Activated naive CD4-positive, alpha-beta T cell treated with anti-CD3 and anti-CD28 coated beads, Interleukin-2, amount 50 U/mL, for 16 hours (primary cell): ENCODE measurements around the gene MEST.
"Not testable (repeated sequence)": the region's sequence is repeated elsewhere in the genome, so short reads cannot be mapped to it uniquely, and the experiment has no call there.

Experiments used
- DNase-seq: peaks from one replicate; pipeline ENCODE4 v3.0.0-alpha.2; 2020

MEST gene

GRCh38 chr7:130527752-130528355, 36.0 kb downstream of the MEST start:
- not testable (repeated sequence) for DNase-seq

- DNase-seq: no peak
Observed at GRCh38 chr7:130529417-130529816, 37.5 kb downstream of the MEST start.

DNA sequence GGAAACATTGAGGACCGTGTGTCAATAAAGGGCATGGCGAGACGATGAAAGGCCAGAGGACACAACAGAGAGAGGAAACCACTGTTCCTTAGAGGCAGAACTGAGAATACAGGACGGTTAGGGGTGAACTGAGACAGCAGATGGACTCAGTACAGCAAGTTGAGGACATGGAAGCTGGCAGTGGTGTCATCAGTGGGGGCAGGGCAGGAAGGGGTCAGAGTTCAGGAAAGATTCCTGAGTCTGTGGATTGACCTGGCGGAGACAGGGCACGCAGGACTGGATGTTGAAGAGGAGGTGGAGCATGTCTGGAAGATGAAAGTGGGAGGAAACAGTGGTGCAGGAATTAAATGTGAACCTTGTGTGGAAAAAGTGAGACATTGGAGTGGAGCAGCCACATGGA, 46.0 kb downstream of the MEST start:
- DNase-seq: not testable (repeated sequence)

DNA sequence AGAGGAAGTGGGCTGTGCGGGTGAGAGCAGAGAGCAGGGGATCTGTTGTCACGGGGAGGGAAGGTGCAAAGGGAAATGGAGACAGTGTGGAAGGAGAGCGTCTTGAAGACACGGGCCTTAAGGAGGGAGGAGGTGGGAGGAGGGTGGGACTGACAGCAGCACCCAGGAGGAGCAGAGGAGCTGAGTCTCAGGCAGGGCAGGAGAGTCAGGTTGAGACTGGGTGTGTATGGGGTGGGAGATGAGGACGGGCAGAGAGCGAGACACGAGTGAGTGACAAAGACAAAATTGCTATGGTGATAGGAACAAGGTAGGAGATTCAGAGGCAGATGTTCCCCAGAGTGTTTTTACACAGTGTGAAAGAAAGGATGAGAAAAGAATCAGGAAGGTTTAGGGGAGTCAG, 49.4 kb downstream of the MEST start:
- DNase-seq: not testable (repeated sequence)

- DNase-seq: not testable (repeated sequence)
Observed at GRCh38 chr7:130542297-130542696, 50.4 kb downstream of the MEST start.

DNA sequence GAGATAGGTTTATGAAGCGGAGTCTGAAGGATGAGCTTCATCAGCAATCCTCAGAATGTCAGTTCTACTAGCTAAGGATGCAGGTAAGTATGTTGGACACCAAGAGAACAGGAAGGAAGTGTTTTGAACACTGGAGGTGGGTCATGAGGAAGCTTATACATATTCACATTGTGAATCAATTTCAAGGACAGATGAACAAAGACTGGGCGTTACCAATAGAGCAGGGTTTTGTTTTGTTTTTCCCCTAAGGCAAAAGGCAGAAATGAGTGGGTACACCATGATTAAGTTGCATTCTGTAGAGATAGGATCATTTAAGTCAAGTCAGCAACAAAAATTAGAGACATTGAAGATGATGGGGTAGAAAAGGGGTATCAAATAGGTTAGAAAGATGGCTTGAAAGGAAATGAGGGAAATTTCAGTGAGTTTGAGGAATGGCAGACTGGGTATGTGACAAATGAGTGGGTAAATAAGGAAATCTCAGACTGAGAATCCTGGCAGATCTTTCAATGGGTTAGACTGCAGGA, 51.7 kb downstream of the MEST start:
- DNase-seq: no peak

GRCh38 chr7:130544356-130544755, 52.5 kb downstream of the MEST start:
- no peak for DNase-seq

GRCh38 chr7:130553398-130554029, 61.6 kb downstream of the MEST start:
- no peak for DNase-seq

GRCh38 chr7:130554481-130554880, 62.6 kb downstream of the MEST start:
- no peak for DNase-seq
